Measurements from ENCODE around the gene MRPS12.
A peak's percentile ranks its signal among the peaks of the same experiment; 100 is the strongest.
"Not testable (repeated sequence)": the region's sequence is repeated elsewhere in the genome, so short reads cannot be mapped to it uniquely, and the experiment has no call there.

MRPS12 gene

GRCh38 chr19:38930776-38931520 lies at the start of gene MRPS12:
Gene MRPS12, plus strand, starts transcription at chr19:38930944. Its CDS starts 351 bp downstream, at chr19:38931295.
- peak; percentile 99 for DNase-seq

GRCh38 chr19:38883286-38883685 lies 47.5 kb upstream of the MRPS12 start:
- no peak for DNase-seq

- DNase-seq, result not testable (repeated sequence)
These were observed 46.1 kb upstream of the MRPS12 start for GRCh38 chr19:38884691-38885090.

GRCh38 chr19:38888876-38889275 lies 41.9 kb upstream of the MRPS12 start:
- DNase-seq, result no peak

- DNase-seq, result no peak
These were observed 40.9 kb upstream of the MRPS12 start for GRCh38 chr19:38889803-38890202.

GRCh38 chr19:38890686-38891085 lies 40.1 kb upstream of the MRPS12 start:
- DNase-seq, result no peak

GRCh38 chr19:38891771-38892170 lies 39.0 kb upstream of the MRPS12 start:
- DNase-seq, result no peak

- no peak for DNase-seq
These were observed 37.9 kb upstream of the MRPS12 start for GRCh38 chr19:38892841-38893240.

GRCh38 chr19:38893341-38893771 lies 37.4 kb upstream of the MRPS12 start:
- no peak for DNase-seq

- no peak for DNase-seq
These were observed 35.8 kb upstream of the MRPS12 start for GRCh38 chr19:38894968-38895367.

GRCh38 chr19:38898788-38899446 lies 31.8 kb upstream of the MRPS12 start:
- no peak for DNase-seq

GRCh38 chr19:38899447-38900201 lies 31.1 kb upstream of the MRPS12 start, which contains the start of the genes NFKBIB and SIRT2:
Gene NFKBIB, plus strand, starts transcription at chr19:38899969. Its CDS starts 64 bp downstream, at chr19:38900033.
Gene SIRT2, minus strand, starts transcription at chr19:38899618. Its CDS starts 97 bp downstream, at chr19:38899521.
- peak; percentile 100 for DNase-seq

- peak; percentile 36 for DNase-seq
These were observed 30.5 kb upstream of the MRPS12 start for GRCh38 chr19:38900202-38900629.

GRCh38 chr19:38900743-38901190 lies 30.0 kb upstream of the MRPS12 start:
- DNase-seq, result no peak

GRCh38 chr19:38901683-38902082 lies 29.1 kb upstream of the MRPS12 start:
- DNase-seq, result no peak

GRCh38 chr19:38904581-38905539 lies 25.9 kb upstream of the MRPS12 start:
- no peak for DNase-seq

GRCh38 chr19:38905620-38906019 lies 25.1 kb upstream of the MRPS12 start:
- no peak for DNase-seq

- DNase-seq, result no peak
These were observed 23.5 kb upstream of the MRPS12 start for GRCh38 chr19:38907227-38907626.

- no peak for DNase-seq
These were observed 23.1 kb upstream of the MRPS12 start for GRCh38 chr19:38907670-38908069.

GRCh38 chr19:38908911-38909310 lies 21.8 kb upstream of the MRPS12 start:
- no peak for DNase-seq

GRCh38 chr19:38910488-38910887 lies 20.3 kb upstream of the MRPS12 start:
- no peak for DNase-seq

GRCh38 chr19:38911388-38912001 lies 19.2 kb upstream of the MRPS12 start:
- no peak for DNase-seq

Measured in HCEC 1CT (cell line).